SK-N-SH (cell line): ENCODE data around the gene AEBP1. TPM values are rescaled to one million over a fixed set of nuclear protein-coding genes. Genes with fewer than 3 reads are reported as not detected.

Experiments used
- CTCF ChIA-PET: fragments of 300-600, 350-600 bp; formaldehyde crosslinking; extraction: SDS; loops from one replicate; lab custom pipeline; 2021; lab: Yijun Ruan, JAX
- POLR2A ChIA-PET: fragments of 350-600 bp; sonication (Branson Sonifier 250); formaldehyde crosslinking; extraction: SDS; loops from one replicate; lab custom pipeline; 2020; ENCODE audit warnings: antibody characterized with exemption, inconsistent platforms; lab: Yijun Ruan, JAX
- DNase-seq: peaks from one replicate; pipeline ENCODE4 v3.0.0; 2012
- H2AFZ ChIP-seq: fragments of 200-600 bp; sonication (generic); 2 replicates; pipeline ENCODE4 v1.8.1; 2016; ENCODE audit warnings: antibody characterized with exemption, mild to moderate bottlenecking, low read depth
- H3F3A ChIP-seq: fragments of 200-600 bp; sonication (generic); replicated peaks from 2 replicates; pipeline ENCODE3; 2016; ENCODE audit warnings: antibody characterized with exemption, mild to moderate bottlenecking; ENCODE audit not compliant: insufficient read depth
- H3K27ac ChIP-seq, 2 experiments: fragments of 200-500 bp in 1 of 2; fragments of 200-600 bp in 1 of 2; sonication (Bioruptor generic) in 1 of 2; sonication (generic), shearing (Covaris generic) in 1 of 2; 2 replicates each; pipeline versions ENCODE4 v1.5.1 to v1.6.1; 2014 to 2016; ENCODE audit warnings: low read depth in 2 of 2, inconsistent platforms in 1 of 2, low read length in 1 of 2, mild to moderate bottlenecking in 1 of 2, mixed read lengths in 1 of 2
- H3K27me3 ChIP-seq: fragments of 200-600 bp; sonication (generic), shearing (Covaris generic); 2 replicates; pipeline ENCODE4 v1.6.1; 2016; ENCODE audit warnings: mixed run types; ENCODE audit not compliant: insufficient read depth
- H3K36me3 ChIP-seq, 2 experiments: fragments of 200-500 bp in 1 of 2; fragments of 200-600 bp in 1 of 2; sonication (Bioruptor generic) in 1 of 2; sonication (generic) in 1 of 2; replicated peaks in 1 of 2; 2 replicates each; pipeline versions ENCODE3 to v1.5.1; 2014 to 2016; ENCODE audit warnings: low read length in 1 of 2, mild to moderate bottlenecking in 1 of 2; ENCODE audit not compliant: insufficient read depth in 2 of 2, control insufficient read depth in 1 of 2
- H3K4me1 ChIP-seq, 2 experiments: fragments of 200-500 bp in 1 of 2; fragments of 200-600 bp in 1 of 2; sonication (Bioruptor generic) in 1 of 2; sonication (generic), shearing (Covaris generic) in 1 of 2; 2 replicates each; pipeline versions ENCODE4 v1.5.1 to v1.6.1; 2014 to 2016; ENCODE audit warnings: low read depth in 1 of 2, low read length in 1 of 2, mixed run types in 1 of 2; ENCODE audit not compliant: insufficient read depth in 2 of 2, control insufficient read depth in 1 of 2
- H3K4me2 ChIP-seq: fragments of 200-600 bp; sonication (generic), shearing (Covaris generic); 2 replicates; pipeline ENCODE4 v1.6.1; 2017; ENCODE audit warnings: mixed run types
- H3K4me3 ChIP-seq, 2 experiments: fragments of 200-500 bp in 1 of 2; fragments of 200-600 bp in 1 of 2; sonication (Bioruptor generic) in 1 of 2; sonication (generic), shearing (Covaris generic) in 1 of 2; 2 replicates each; pipeline versions ENCODE4 v1.5.1 to v1.8.1; 2014 to 2016; ENCODE audit warnings: low read depth in 2 of 2, inconsistent platforms in 1 of 2, low read length in 1 of 2, mild to moderate bottlenecking in 1 of 2, mixed read lengths in 1 of 2, moderate library complexity in 1 of 2
- H3K79me2 ChIP-seq: fragments of 200-600 bp; sonication (generic); 2 replicates; pipeline ENCODE4 v1.8.1; 2017; ENCODE audit warnings: mild to moderate bottlenecking; ENCODE audit not compliant: insufficient read depth
- H3K9ac ChIP-seq: fragments of 200-600 bp; sonication (generic); 2 replicates; pipeline ENCODE4 v1.6.1; 2017; ENCODE audit warnings: mixed run types
- H3K9me2 ChIP-seq: fragments of 200-600 bp; sonication (generic); 2 replicates; pipeline ENCODE4 v1.6.1; 2017; ENCODE audit warnings: mixed run types
- H3K9me3 ChIP-seq: fragments of 200-600 bp; sonication (generic); 2 replicates; pipeline ENCODE4 v1.6.1; 2017; ENCODE audit warnings: mixed run types, mild to moderate bottlenecking, moderate library complexity
- H4K20me1 ChIP-seq: fragments of 200-600 bp; sonication (generic); 2 replicates; pipeline ENCODE4 v1.6.1; 2017; ENCODE audit warnings: mild to moderate bottlenecking, mixed run types; ENCODE audit not compliant: insufficient read depth
- CHD2 ChIP-seq: fragments of 150-350 bp; IDR thresholded peaks from 2 replicates; pipeline ENCODE4 v1.6.1; 2018; ENCODE audit warnings: low read length; ENCODE audit not compliant: partially characterized antibody
- CTCF ChIP-seq: fragments of 200-600 bp; sonication (generic); IDR thresholded peaks from 2 replicates; pipeline ENCODE4 v1.6.1; 2017; ENCODE audit warnings: antibody characterized with exemption, mild to moderate bottlenecking, moderate library complexity
- ELF1 ChIP-seq: IDR thresholded peaks from 2 replicates; pipeline ENCODE4 v1.4.0; 2012
- GATA2 ChIP-seq: sonication (generic); formaldehyde crosslinking; IDR thresholded peaks from 2 replicates; pipeline ENCODE4 v1.5.0; 2020; ENCODE audit warnings: mild to moderate bottlenecking, missing genetic modification reagents
- IRF3 ChIP-seq: fragments of 150-350 bp; IDR thresholded peaks from 2 replicates; pipeline ENCODE4 v1.6.1; 2016; ENCODE audit warnings: mild to moderate bottlenecking, low read depth, low read length
- JUND ChIP-seq: IDR thresholded peaks from 2 replicates; pipeline ENCODE4 v1.4.0; 2012
- MXI1 ChIP-seq: IDR thresholded peaks from 2 replicates; pipeline ENCODE4 v1.6.1; 2012; ENCODE audit warnings: mild to moderate bottlenecking, low read depth, low read length, improper control_type of control experiment
- PBX3 ChIP-seq: IDR thresholded peaks from 2 replicates; pipeline ENCODE4; 2012
- POLR2AphosphoS5 ChIP-seq: IDR thresholded peaks from 2 replicates; pipeline ENCODE4 v1.6.1; 2012; ENCODE audit warnings: low read depth, low read length
- REST ChIP-seq: IDR thresholded peaks from 2 replicates; pipeline ENCODE4 v1.6.1; 2012; ENCODE audit warnings: mild to moderate bottlenecking, low read depth, low read length, moderate library complexity
- SMC3 ChIP-seq: IDR thresholded peaks from 2 replicates; pipeline ENCODE4 v1.6.1; 2012; ENCODE audit warnings: low read depth, low read length, improper control_type of control experiment
- USF2 ChIP-seq: fragments of 150-350 bp; IDR thresholded peaks from 2 replicates; pipeline ENCODE4 v1.6.1; 2017; ENCODE audit warnings: antibody characterized with exemption, low read length, low read depth, borderline replicate concordance
- YY1 ChIP-seq: IDR thresholded peaks from 2 replicates; pipeline ENCODE4 v1.4.0; 2012; ENCODE audit warnings: low read depth, mild to moderate bottlenecking
- WGBS: methylation state at CpG from one replicate; pipeline ENCODE4 v1.1.6; 2017; ENCODE audit warnings: low lambda C conversion rate; 5-methylcytosine and 5-hydroxymethylcytosine counted together
- polyA plus RNA-seq, 3 experiments: library from polyadenylated mRNA; depleted of rRNA; stranded (reverse); fragments of >200 nt; gene quantifications; 2 replicates each; pipeline ENCODE4 v1.2.3, GENCODE V29; 2012

The AEBP1 gene
- polyA plus RNA-seq, 1 of the 3 experiments (the other 2 are of a cell fraction): 105 TPM

- TF ChIP-seq PBX3: 0 out of 2 replicates have a peak, but pooled peaks have one; percentile 9
- TF ChIP-seq POLR2AphosphoS5: peak; percentile 89
- peak; percentile 35; the same call in 1 of the 2 replicates for TF ChIP-seq YY1
- no peak for TF ChIP-seq USF2
- 0 out of 2 replicates have a peak, but pooled peaks have one; percentile 4 for TF ChIP-seq REST
- no peak for TF ChIP-seq GATA2 (CRISPR knock-in tag)
- TF ChIP-seq SMC3: 0 out of 2 replicates have a peak, but pooled peaks have one; percentile 8
- TF ChIP-seq JUND: no peak; the same call in 1 of the 2 replicates
Measured at GRCh38 chr7:44087911-44088838, 16.0 kb upstream of the AEBP1 start (continued).

GRCh38 chr7:44093102-44093641 lies 11.0 kb upstream of the AEBP1 start:
- Histone ChIP-seq H3F3A (peaks cover 28% of the 10 kb centered on the region), H3K27me3 (no peaks in the 10 kb centered on the region), H3K79me2 (no peaks in the 10 kb centered on the region), H2AFZ (no peak overlapping the region), H3K4me1 (peaks cover 5 to 12% of the 10 kb centered on the region in 2 experiments; a peak in 2 of 4 replicates), H3K9me3 (no peaks in the 10 kb centered on the region), H3K4me3 (no peak overlapping the region), H3K27ac (no peak overlapping the region), H3K4me2 (no peak overlapping the region), H3K36me3 (no peaks in the 10 kb centered on the region), H4K20me1 (no peaks in the 10 kb centered on the region), H3K9ac (no peak overlapping the region), H3K9me2 (no peaks in the 10 kb centered on the region)
- no peak for DNase-seq
- CTCF ChIA-PET: interaction anchor here (0.9 to 1.7 kb wide), 3 partner anchors 13 to 108 kb away, joined by 3 to 4 read pairs (median 3); partner anchors contain the start of gene YKT6
- 93% methylated on average over 6 of the region's 6 CpGs for WGBS
- POLR2A ChIA-PET: no interaction called here
- no peak for TF ChIP-seq IRF3
- TF ChIP-seq REST: no peak
- TF ChIP-seq CHD2: no peak
- TF ChIP-seq PBX3: no peak
- no peak for TF ChIP-seq MXI1
- TF ChIP-seq ELF1: no peak
- no peak for TF ChIP-seq CTCF
